Neuronal stem cell (in vitro differentiated cells): ENCODE results near the gene THAP6. TPM values are rescaled to one million over a fixed set of nuclear protein-coding genes. Genes with fewer than 3 reads are reported as not detected.

Experiments used
- DNase-seq: peaks from one replicate; pipeline ENCODE4 v3.0.0-alpha.2; 2013; ENCODE audit warnings: low spot score
- H2AFZ ChIP-seq: one replicate; pipeline ENCODE4 v1.6.1; 2013; ENCODE audit warnings: mild to moderate bottlenecking, low read length, inconsistent platforms
- H2AK5ac ChIP-seq: 2 replicates; pipeline ENCODE4 v1.6.1; 2013; ENCODE audit warnings: low read depth, mild to moderate bottlenecking, inconsistent platforms, low read length, moderate library complexity, mixed read lengths
- H2BK120ac ChIP-seq: 2 replicates; pipeline ENCODE4 v1.6.1; 2013; ENCODE audit warnings: low read depth, mild to moderate bottlenecking, inconsistent platforms, low read length, moderate library complexity, mixed read lengths
- H2BK12ac ChIP-seq: one replicate; pipeline ENCODE4 v1.6.1; 2013; ENCODE audit warnings: low read length, inconsistent platforms
- H2BK15ac ChIP-seq: 2 replicates; pipeline ENCODE4 v1.6.1; 2013; ENCODE audit warnings: mild to moderate bottlenecking, low read length, inconsistent platforms, mixed read lengths
- H2BK5ac ChIP-seq: one replicate; pipeline ENCODE4 v1.6.1; 2013; ENCODE audit warnings: inconsistent platforms, mild to moderate bottlenecking, low read length, moderate library complexity
- H3K14ac ChIP-seq: one replicate; pipeline ENCODE4 v1.6.1; 2013; ENCODE audit warnings: low read length, inconsistent platforms
- H3K18ac ChIP-seq: 2 replicates; pipeline ENCODE4 v1.6.1; 2013; ENCODE audit warnings: low read length, inconsistent platforms
- H3K23ac ChIP-seq: 2 replicates; pipeline ENCODE4 v1.6.1; 2013; ENCODE audit warnings: low read depth, mild to moderate bottlenecking, mixed read lengths, low read length, inconsistent platforms; ENCODE audit not compliant: poor library complexity
- H3K27ac ChIP-seq: replicated peaks from 3 replicates; pipeline ENCODE4 v1.5.1; 2013; ENCODE audit warnings: low read length, inconsistent platforms
- H3K27me3 ChIP-seq, 3 experiments: 2 replicates each; pipeline ENCODE4 v1.6.1; 2013; ENCODE audit warnings: low read length in 3 of 3, mild to moderate bottlenecking in 2 of 3, inconsistent platforms in 1 of 3, low read depth in 1 of 3, mixed read lengths in 1 of 3, moderate library complexity in 1 of 3; ENCODE audit not compliant: control insufficient read depth in 3 of 3, insufficient read depth in 3 of 3
- H3K36me3 ChIP-seq, 2 donors: replicated peaks in 1 of 2; 2 replicates each; pipeline ENCODE4 v1.6.1; 2013; ENCODE audit warnings: low read length in 2 of 2; ENCODE audit not compliant: control insufficient read depth in 2 of 2, insufficient read depth in 2 of 2
- H3K4ac ChIP-seq: 2 replicates; pipeline ENCODE4 v1.6.1; 2013; ENCODE audit warnings: inconsistent platforms, mild to moderate bottlenecking, low read length, moderate library complexity
- H3K4me1 ChIP-seq, 2 donors: 1 replicate in 1 of 2; 2 replicates in 1 of 2; pipeline ENCODE4 v1.6.1; 2013; ENCODE audit warnings: low read length in 2 of 2, low read depth in 1 of 2; ENCODE audit not compliant: control insufficient read depth in 2 of 2, insufficient read depth in 1 of 2
- H3K4me2 ChIP-seq: one replicate; pipeline ENCODE4 v1.6.1; 2013; ENCODE audit warnings: mild to moderate bottlenecking, low read length, inconsistent platforms; ENCODE audit not compliant: insufficient read depth, poor library complexity, severe bottlenecking
- H3K4me3 ChIP-seq, 2 donors: 2 replicates each; pipeline ENCODE4 v1.5.1; 2013; ENCODE audit warnings: low read length in 2 of 2, mild to moderate bottlenecking in 2 of 2, inconsistent platforms in 1 of 2, moderate library complexity in 1 of 2
- H3K79me1 ChIP-seq: one replicate; pipeline ENCODE4 v1.6.1; 2013; ENCODE audit warnings: low read depth, mild to moderate bottlenecking, inconsistent platforms, low read length, moderate library complexity
- H3K9ac ChIP-seq: one replicate; pipeline ENCODE4 v1.6.1; 2013; ENCODE audit warnings: mild to moderate bottlenecking, low read depth, low read length, inconsistent platforms; ENCODE audit not compliant: poor library complexity
- H3K9me3 ChIP-seq, 2 donors: replicated peaks in 1 of 2; 2 replicates each; pipeline versions ENCODE3 to v1.6.1; 2013; ENCODE audit warnings: low read length in 2 of 2, mild to moderate bottlenecking in 2 of 2, inconsistent platforms in 1 of 2, low read depth in 1 of 2, mixed read lengths in 1 of 2, moderate library complexity in 1 of 2; ENCODE audit not compliant: control insufficient read depth in 2 of 2, insufficient read depth in 1 of 2
- H4K8ac ChIP-seq: one replicate; pipeline ENCODE4 v1.6.1; 2013; ENCODE audit warnings: low read depth, mild to moderate bottlenecking, inconsistent platforms, low read length, moderate library complexity
- H4K91ac ChIP-seq: one replicate; pipeline ENCODE4 v1.6.1; 2013; ENCODE audit warnings: low read length, low read depth, mild to moderate bottlenecking, inconsistent platforms; ENCODE audit not compliant: poor library complexity
- WGBS, 2 donors: extraction: QIAGEN DNeasy Blood & Tissue Kit; methylation state at CpG; one replicate each; pipeline ENCODE4 v1.1.7; 2013; ENCODE audit warnings: missing lambda C conversion rate in 2 of 2, mixed read lengths in 1 of 2; ENCODE audit not compliant: insufficient read length in 2 of 2, insufficient replicate concordance in 1 of 2; ENCODE audit errors: extremely low coverage in 2 of 2; 5-methylcytosine and 5-hydroxymethylcytosine counted together
- polyA plus RNA-seq, 2 experiments: library from polyadenylated mRNA; stranded (reverse); fragments of 200-250 nt; gene quantifications; one replicate each; pipeline ENCODE4 v1.2.3, GENCODE V29; 2013

Gene THAP6
- polyA plus RNA-seq (2013, experiment 1 of 2), result 14.6 TPM
- 14.0 TPM for polyA plus RNA-seq (2013, experiment 2 of 2)

GRCh38 chr4:75514131-75514948, at the start of gene THAP6, which contains the start of gene RCHY1:
Gene THAP6 (plus strand): TSS chr4:75514473. CDS start chr4:75515453, 980 bp downstream.
Gene RCHY1 (minus strand): TSS chr4:75514403. CDS start chr4:75514286, 117 bp downstream.
- peak within 1 kb of the TSS; percentile 59 for H3K4me2 ChIP-seq
- peak within 1 kb of the TSS; percentile 50 for H4K91ac ChIP-seq
- no peak within 1 kb of the TSS for H3K14ac ChIP-seq
- H3K36me3 ChIP-seq, result peaks cover 6 to 33% of the 10 kb centered on the region in 2 donors
- peak; percentile 90 for DNase-seq
- H3K4me1 ChIP-seq, result peaks cover 6 to 13% of the 10 kb centered on the region in 2 donors
- no peaks in the 10 kb centered on the region for H3K27me3 ChIP-seq
- H2BK120ac ChIP-seq, result no peak within 1 kb of the TSS
- peak within 1 kb of the TSS; percentile 98 for H3K18ac ChIP-seq
- no peaks in the 10 kb centered on the region for H3K79me1 ChIP-seq
- no CpG with 5 or more reads among the region's 61 CpGs for WGBS, 2 donors
- H3K23ac ChIP-seq, result peak within 1 kb of the TSS; percentile 83
- H3K4ac ChIP-seq, result no peak within 1 kb of the TSS
- H2AK5ac ChIP-seq, result no peak within 1 kb of the TSS
- peak within 1 kb of the TSS; percentile 87 for H3K27ac ChIP-seq
- peak within 1 kb of the TSS; percentile 97 for H3K9ac ChIP-seq
- H4K8ac ChIP-seq, result no peak within 1 kb of the TSS
- H3K9me3 ChIP-seq, result peaks cover 0 to 12% of the 10 kb centered on the region in 2 donors
- H2BK5ac ChIP-seq, result peak within 1 kb of the TSS; percentile 76
- peak within 1 kb of the TSS; percentile 94 to 95 for H3K4me3 ChIP-seq
- H2AFZ ChIP-seq, result peak within 1 kb of the TSS; percentile 98
- H2BK12ac ChIP-seq, result no peak within 1 kb of the TSS
- H2BK15ac ChIP-seq, result no peak within 1 kb of the TSS

- Histone ChIP-seq H2BK15ac (no peak overlapping the region), H2BK5ac (no peak overlapping the region), H3K4ac (no peak overlapping the region), H2BK120ac (no peak overlapping the region), H3K79me1 (no peaks in the 10 kb centered on the region), H3K36me3 (no peaks in the 10 kb centered on the region), H3K27me3 (no peaks in the 10 kb centered on the region), H4K8ac (no peak overlapping the region), H2AK5ac (no peak overlapping the region), H3K18ac (no peak overlapping the region), H3K23ac (no peak overlapping the region), H3K4me3 (no peak overlapping the region), H2BK12ac (no peak overlapping the region), H3K14ac (no peak overlapping the region), H3K4me2 (no peak overlapping the region), H3K27ac (no peak overlapping the region), H2AFZ (no peak overlapping the region), H3K9ac (no peak overlapping the region), H4K91ac (no peak overlapping the region), H3K4me1 (no peaks in the 10 kb centered on the region), H3K9me3 (no peaks in the 10 kb centered on the region)
- DNase-seq, result no peak
- WGBS, 2 donors, result no CpG with 5 or more reads among the region's 1 CpG
Measured at GRCh38 chr4:75469896-75470295, 44.4 kb upstream of the THAP6 start.

GRCh38 chr4:75470738-75471137, 43.5 kb upstream of the THAP6 start:
- no peak overlapping the region for H3K4me3 ChIP-seq
- H3K27me3 ChIP-seq, result no peaks in the 10 kb centered on the region
- H3K4me2 ChIP-seq, result no peak overlapping the region
- H3K4ac ChIP-seq, result no peak overlapping the region
- H2BK120ac ChIP-seq, result no peak overlapping the region
- no peak overlapping the region for H3K23ac ChIP-seq
- H3K79me1 ChIP-seq, result no peaks in the 10 kb centered on the region
- H2BK15ac ChIP-seq, result no peak overlapping the region
- no peak overlapping the region for H2BK12ac ChIP-seq
- no peak for DNase-seq
- no peak overlapping the region for H2AFZ ChIP-seq
- no peak overlapping the region for H3K27ac ChIP-seq
- no CpG with 5 or more reads among the region's 1 CpG for WGBS, 2 donors
- no peak overlapping the region for H3K9ac ChIP-seq
- no peaks in the 10 kb centered on the region for H3K36me3 ChIP-seq
- no peaks in the 10 kb centered on the region for H3K9me3 ChIP-seq
- H4K91ac ChIP-seq, result no peak overlapping the region
- no peak overlapping the region for H2BK5ac ChIP-seq
- H4K8ac ChIP-seq, result no peak overlapping the region
- no peak overlapping the region for H3K18ac ChIP-seq
- H3K4me1 ChIP-seq, result no peaks in the 10 kb centered on the region
- H2AK5ac ChIP-seq, result no peak overlapping the region
- no peak overlapping the region for H3K14ac ChIP-seq

GRCh38 chr4:75477201-75477600, 37.1 kb upstream of the THAP6 start:
- Histone ChIP-seq H3K79me1 (no peaks in the 10 kb centered on the region), H3K9ac (no peak overlapping the region), H3K23ac (no peak overlapping the region), H2AFZ (no peak overlapping the region), H3K9me3 (peaks cover 0 to 12% of the 10 kb centered on the region in 2 donors), H3K4me1 (no peaks in the 10 kb centered on the region), H3K4ac (no peak overlapping the region), H4K8ac (no peak overlapping the region), H2BK5ac (no peak overlapping the region), H3K27ac (no peak overlapping the region), H2BK12ac (no peak overlapping the region), H3K4me3 (no peak overlapping the region), H3K4me2 (no peak overlapping the region), H3K27me3 (no peaks in the 10 kb centered on the region), H4K91ac (no peak overlapping the region), H3K14ac (no peak overlapping the region), H3K18ac (no peak overlapping the region), H3K36me3 (peaks cover 0 to 43% of the 10 kb centered on the region in 2 donors), H2AK5ac (no peak overlapping the region), H2BK15ac (no peak overlapping the region), H2BK120ac (no peak overlapping the region)
- DNase-seq, result no peak
- no CpG with 5 or more reads among the region's 3 CpGs for WGBS, 2 donors
